Stimulated activated CD8-positive, alpha-beta memory T cell treated with anti-CD3 and anti-CD28 coated beads, Interleukin-12 subunit alpha, Interleukin-12 subunit beta, amount 100 ng/mL, for 24 hours (primary cell): ENCODE measurements around the gene MUC4.
"Not testable (repeated sequence)": the region's sequence is repeated elsewhere in the genome, so short reads cannot be mapped to it uniquely, and the experiment has no call there.

Experiments used
- DNase-seq: peaks from one replicate; pipeline ENCODE4 v3.0.0-alpha.2; 2020; ENCODE audit errors: extremely low read depth

Gene MUC4

DNA sequence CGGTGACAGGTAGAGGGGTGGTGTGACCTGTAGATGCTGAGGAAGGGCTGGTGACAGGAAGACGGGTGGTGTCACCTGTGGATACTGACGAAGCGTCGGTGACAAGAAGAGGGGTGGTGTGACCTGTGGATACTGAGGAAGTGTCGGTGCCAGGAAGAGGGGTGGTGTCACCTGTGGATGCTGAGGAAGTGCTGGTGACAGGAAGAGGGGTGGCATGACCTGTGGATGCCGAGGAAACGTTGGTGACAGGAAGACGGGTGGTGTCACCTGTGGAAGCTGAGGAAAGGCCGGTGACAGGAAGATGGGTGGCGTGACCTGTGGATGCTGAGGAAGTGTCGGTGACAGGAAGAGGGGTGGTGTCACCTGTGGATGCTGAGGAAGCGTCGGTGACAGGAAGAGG, 27.7 kb downstream of the MUC4 start:
- DNase-seq, result not testable (repeated sequence)

DNA sequence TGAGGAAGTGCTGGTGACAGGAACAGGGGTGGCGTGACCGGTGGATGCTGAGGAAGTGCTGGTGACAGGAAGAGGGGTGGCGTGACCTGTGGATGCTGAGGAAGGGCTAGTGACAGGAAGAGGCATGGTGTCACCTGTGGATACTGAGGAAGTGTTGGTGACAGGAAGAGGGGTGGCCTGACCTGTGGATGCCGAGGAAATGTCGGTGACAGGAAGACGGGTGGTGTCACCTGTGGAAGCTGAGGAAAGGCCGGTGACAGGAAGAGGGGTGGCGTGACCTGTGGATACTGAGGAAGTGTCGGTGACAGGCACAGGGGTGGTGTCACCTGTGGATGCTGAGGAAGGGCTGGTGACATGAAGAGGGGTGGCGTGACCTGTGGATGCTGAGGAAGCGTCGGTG, 30.5 kb downstream of the MUC4 start:
- not testable (repeated sequence) for DNase-seq

DNA sequence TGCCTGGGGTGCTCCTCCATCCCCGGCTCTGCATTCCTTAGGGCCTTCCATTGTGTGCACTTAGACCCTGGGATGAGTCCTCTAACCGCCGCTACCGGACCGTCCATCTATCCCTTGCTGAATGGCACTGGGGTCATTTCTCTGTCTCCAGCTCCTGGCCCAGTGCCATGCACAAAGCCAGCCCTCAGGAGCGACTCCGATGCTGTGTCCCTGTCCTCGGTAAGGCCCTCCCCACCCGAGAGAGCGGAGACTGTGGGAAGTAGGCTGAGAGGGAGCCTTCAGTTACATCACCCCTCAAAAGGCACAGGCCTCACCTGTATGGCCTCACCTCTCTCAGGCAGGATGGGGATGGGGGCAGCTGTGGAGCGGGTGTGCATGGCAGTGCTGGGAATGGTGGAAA, 33.8 kb downstream of the MUC4 start:
- no peak for DNase-seq

DNA sequence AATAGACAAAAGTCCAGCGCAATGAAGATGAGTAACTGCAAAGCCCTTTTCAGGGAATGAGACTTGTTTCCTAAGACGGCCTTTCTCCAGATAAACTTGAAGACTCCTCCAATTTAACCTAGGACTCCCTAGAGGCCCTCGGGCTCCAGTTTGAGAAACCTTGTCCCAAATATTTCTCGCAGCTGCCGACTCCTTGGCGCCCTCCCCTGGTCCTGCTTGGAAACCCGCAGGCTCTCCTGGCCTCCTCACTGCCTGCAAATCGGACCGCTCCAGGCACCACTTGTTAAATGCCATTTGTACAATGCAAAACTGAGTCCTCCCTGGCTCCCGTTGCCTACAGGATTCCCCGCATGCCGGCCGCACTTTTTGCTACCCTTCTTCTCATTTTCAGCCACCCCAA, 36.8 kb downstream of the MUC4 start:
- no peak for DNase-seq

DNA sequence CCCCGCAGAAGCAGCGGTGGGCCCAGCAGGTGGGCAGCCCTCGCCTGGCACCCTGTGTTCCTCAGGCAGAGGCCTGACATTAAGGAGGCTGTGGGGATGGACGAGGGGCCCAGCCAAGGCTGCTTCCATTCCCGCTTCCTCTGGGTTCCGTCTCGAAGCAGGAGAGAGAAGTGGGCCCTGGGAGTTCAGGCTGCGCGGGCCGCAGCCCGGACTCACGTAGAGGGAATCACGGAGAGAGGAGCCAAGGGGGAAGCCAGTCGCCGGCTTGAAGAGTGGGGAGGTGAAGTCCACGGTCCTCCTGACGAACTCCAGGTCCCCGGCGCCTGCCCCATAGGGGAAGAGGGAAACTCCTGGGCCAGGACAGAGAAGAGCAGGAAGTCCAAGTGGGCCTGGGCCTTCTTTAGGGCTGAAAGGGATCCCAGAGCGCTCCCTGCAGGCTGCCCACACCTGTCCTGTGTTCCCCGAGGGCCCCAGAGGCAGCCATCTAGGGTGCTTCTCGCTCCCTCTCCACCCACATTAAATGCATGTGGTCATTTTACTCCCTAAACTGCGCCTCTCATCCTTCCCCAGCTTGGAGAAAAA, 37.7 kb downstream of the MUC4 start:
- DNase-seq, result no peak

DNA sequence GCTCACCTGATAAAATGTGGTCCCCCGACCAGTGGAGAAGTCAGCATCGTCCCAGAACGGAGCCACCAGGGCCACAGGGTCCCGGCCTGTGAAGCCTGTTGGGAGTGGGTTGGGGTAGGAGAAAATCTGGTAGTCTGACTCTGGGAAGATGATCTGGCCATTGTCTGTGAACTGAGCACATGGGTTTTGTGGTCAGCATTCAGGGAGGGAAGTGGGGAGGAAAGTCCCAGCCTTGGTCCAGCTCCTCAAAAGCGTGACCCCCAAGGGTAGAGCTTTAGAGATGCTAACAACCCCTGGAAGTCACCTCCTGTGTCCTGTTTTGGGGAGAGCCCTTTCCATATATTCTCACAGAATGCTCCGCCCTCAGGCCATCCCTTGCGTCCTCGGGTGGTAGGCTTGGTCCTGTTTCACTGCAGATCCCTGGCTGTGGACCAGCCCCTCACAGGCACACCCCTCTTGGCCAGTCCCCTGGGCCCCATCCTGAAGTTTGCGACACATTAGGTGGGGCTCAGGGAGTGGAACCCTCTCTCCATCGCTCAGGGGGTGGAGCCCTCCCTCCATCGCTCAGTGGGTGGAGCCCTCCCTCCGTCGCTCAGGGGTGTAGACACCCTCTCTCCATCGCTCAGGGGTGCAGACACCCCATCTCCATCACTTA, 40.0 kb downstream of the MUC4 start:
- no peak for DNase-seq

DNA sequence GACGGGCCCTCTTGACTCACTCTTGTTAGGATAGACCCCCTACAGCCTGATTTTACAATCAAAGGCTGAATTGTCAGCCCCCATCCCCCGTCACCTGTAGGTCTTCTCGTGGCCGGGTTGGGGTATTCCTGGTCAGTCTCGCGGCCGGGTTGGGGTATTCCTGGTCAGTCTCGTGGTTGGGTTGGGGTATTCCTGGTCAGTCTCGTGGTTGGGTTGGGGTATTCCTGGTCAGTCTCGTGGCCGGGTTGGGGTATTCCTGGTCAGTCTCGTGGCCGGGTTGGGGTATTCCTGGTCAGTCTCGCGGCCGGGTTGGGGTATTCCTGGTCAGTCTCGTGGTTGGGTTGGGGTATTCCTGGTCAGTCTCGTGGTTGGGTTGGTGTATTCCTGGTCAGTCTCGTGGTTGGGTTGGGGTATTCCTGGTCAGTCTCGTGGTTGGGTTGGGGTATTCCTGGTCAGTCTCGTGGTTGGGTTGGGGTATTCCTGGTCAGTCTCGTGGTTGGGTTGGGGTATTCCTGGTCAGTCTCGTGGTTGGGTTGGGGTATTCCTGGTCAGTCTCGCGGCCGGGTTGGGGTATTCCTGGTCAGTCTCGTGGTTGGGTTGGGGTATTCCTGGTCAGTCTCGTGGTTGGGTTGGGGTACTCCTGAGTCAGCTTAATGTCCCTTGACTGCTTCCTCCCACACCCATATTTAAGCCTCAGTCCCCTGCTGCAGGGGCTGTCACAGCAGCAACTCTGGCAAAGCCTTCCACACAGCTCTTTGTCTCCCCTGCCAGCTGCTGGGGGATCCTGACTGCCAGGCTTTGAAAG, 40.7 kb downstream of the MUC4 start:
- not testable (repeated sequence) for DNase-seq

DNA sequence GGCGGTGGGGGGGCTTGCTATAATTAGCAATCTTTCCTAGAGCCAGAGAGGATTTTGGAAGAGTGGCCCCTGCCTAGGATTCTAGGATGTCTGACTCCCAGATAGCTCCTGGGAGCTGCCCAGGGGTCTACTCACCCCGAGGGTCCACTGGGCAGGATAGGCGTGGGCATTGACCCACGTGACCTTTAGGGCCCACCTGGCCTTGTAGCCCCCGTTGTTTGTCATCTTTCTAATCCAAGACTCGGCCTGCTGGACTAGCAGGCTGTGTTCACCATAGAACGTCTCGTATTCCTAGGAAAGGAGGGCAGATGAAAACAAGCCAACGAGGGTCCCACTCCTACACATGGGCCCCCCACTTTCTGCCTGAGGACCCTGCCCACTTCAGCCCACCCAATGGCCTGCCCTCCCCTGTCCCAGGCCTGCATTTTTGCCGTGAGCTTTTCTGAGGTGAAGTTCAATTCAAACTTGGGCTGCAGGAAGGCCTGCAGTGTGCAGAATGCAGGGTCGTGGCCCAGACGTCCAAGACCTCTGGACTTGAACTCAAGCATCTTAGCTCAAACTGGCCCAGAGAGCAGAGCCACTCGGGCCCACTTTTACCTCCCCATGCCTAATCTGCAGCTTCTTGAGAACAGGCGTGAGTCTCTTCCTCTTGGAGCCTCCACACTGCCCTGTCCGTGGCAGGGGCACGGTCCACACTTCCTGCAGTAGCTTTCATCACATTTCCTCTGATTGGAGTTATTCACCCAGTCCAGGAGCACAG, 41.5 kb downstream of the MUC4 start:
- DNase-seq, result no peak

DNA sequence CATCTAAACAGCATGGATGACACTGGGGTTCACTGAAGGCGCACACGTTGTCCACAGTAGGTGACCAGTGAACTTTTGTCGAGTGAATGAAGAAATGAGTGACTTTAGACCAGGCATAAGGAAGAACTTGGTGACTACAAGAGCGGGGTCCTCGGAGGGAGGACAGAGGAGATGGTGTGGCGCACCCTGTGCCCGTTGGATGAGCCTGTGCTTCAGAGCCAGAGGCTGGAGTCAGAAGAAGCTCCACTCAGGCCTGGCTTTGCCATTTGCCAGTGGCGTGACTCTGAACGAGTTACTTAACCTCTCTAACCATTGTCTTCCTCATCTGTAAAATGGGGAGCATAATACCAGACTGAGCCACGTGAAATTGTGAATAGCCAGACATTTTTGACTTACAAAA, 42.2 kb downstream of the MUC4 start:
- DNase-seq, result no peak

DNA sequence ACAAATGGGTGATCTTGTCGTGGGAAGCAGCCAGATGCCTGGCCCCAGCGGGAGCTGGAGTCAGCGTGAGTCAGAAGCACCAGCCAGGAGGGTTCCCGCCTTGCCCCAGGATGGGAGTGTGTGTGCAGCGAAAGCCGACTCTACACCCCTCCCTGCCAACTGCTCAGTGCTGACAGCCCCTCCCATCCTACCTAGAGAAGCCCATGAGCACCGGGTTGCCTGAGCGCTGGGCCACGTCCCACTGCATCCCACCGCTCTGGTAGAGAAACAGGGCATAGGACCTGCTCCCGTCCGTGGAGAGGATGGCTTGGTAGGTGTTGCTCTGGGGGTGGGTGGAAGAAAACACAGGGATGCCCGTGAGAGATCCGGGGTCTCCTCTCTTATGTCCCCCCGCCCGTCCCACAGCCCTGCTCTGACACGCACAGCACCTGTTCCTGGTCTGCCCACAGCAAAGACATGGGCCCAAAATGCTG, 42.9 kb downstream of the MUC4 start:
- no peak for DNase-seq

DNA sequence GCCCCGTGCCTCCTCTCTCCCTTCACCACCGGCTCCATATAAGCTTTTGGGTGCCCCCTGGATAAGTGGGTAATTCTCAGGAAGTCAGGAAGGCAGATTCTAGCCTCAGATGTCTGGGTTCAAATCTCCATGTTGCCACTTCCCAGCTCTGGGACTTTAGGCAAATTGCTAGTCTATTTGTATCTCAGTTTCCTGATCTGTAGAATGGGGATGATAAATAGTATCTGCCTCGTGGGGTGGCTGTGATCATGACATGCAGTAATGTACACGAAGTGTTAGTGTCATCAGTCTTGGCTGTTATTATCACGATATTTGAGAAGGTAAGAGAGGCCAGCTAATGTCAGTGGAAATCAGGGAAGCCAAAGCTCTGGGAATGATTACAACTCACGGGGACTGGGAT, 43.3 kb downstream of the MUC4 start:
- no peak for DNase-seq

DNA sequence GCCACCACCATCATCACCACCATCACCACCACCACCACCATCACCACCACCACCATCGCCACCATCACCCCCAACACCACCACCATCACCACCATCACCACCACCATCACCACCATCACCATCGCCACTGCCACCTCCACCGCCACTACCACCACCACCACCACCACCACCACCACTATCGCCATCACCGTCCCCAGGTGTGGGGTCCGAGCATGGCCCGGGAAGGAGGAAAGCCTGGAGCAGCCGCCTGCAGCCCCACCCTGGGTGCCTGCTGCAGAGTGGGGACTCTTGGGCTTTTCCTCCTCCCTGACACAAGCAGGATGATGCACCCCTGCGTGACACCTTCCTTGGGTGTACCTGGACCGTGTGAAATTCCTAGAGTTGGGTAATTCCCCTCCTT, 43.9 kb downstream of the MUC4 start:
- no peak for DNase-seq

DNA sequence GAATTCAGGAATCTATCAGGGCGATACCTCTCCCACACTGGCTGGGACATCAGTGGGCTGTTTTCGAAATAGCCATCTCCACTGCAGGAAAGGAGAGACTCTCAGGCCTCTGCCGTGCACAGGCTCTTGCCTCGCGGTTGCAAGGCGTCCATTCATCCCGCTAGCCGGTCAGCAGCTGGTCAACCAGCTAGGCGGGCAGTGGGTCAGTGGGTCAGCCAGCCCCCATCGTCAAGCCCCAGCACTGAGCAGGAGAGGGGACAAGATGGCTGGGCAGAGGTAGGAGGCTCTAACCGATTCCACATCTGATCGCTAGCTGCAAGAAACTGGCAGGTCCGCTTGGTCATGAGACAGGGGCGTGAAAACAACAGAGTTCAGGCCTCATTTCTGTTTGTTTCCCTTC, 45.1 kb downstream of the MUC4 start:
- DNase-seq, result no peak

DNA sequence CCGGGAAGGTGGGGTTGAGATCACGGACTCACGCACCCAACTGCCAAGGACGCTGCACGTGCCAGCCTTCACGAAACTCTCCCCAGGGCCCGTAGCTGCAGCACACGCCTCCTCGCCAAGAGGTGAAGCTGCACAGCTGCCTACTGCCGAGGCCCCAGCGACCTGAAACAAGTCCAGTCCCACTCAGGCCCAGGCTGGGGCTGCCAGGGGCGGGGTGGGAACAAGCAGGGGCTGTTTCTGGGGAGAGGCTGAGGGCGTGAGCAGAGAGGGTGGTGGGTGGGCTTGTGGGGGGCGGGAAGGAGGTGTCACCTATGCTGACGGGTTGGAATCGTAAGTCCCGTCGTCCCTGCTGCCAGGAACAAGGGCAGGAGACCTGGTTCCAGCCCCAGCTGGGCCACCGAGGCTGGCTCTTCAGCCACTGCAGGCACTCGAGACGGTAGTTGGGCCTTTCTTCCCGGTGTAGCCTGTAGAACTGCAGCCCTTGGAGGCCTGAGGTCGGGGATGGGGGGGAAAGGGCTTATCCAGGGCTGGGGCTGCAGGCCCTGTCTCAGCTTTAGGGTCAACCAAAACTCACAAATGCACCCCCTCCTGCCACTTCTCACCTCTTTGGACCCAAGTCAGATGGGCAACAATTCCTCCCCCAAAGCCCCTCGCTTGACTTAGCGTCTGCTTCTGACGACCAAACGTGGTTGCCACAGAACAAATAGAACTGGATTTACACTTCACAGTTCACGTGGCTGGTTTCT, 46.6 kb downstream of the MUC4 start:
- no peak for DNase-seq

DNA sequence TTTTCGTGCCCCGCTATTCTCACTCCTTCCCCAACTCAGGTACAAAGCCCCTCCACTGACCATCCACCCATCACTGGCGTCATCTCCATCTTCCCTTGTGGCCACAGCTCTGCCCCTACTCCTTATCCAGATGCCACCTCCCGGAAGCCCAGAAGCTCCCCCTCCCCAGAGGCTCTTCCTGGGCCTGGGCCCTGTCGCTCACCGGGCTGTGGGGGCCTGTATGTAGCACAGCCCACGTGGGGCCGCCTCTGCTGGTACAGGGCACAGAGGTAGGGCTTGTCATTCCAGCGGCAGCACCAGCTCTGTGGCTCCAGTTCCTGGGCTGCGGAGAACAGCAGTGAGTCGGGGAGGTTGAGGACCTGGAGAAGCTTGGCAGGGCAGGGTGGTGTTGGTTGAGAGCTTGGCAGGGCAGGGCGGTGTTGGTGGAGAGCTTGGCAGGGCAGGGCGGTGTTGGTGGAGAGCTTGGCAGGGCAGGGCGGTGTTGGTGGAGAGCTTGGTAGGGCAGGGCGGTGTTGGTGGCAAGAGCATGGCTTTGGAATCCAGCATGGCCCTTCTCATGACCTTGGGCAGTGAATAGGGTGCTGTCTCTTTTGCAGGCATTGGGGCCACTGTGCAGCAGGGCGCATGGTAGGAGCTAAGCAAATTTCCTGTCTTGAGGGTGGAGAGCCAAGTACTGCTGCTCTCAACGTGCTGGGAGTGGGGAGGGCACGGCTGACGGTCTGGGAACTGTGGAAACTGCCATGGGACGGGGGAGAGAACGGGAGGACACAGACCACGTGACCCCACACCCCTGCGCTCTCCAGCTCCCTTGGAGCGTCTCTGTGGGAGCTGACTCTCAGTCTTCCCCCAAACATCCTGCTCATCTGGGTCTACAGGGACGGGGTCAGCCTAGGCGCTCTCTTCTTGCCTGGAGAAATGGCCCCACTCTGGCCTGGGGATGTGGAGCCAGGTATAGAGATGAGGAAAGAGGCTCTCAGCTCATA, 47.6 kb downstream of the MUC4 start:
- no peak for DNase-seq

DNA sequence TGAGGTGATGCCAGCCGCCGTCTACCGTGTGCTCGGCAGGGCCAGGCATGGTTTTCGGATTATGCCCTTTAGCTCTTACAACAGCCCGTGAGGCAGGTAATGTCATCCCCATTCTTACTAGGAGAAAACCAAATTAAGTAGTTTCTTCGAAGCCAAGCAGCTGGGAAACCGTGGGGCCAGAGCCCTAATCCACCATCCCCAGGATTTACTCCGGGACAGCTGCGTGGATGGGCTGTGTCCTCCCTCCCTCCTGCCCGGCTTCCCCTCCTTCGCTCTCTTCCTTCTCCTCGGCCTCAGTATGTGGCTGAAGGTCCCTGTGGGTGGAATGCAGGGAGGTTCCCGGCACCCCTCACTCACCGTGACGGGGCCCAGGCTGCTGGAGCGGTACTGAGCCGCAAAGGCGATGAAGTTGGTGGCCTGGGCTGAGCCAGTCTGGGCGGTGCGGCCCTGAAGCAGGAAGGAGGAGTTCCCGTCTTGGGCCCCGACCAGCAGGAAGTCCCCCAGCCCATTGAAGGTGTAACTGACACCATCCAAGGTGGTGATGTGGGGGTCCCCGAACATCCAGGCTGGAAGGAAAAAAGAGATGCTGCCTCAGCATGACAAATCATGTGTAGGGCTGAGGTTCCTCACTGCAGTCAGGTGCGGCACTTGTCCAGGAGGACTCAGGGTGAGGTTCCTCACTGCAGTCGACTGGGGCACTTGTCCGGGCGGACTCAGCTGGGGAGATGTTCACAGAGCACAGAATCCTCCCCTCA, 48.5 kb downstream of the MUC4 start:
- no peak for DNase-seq

DNA sequence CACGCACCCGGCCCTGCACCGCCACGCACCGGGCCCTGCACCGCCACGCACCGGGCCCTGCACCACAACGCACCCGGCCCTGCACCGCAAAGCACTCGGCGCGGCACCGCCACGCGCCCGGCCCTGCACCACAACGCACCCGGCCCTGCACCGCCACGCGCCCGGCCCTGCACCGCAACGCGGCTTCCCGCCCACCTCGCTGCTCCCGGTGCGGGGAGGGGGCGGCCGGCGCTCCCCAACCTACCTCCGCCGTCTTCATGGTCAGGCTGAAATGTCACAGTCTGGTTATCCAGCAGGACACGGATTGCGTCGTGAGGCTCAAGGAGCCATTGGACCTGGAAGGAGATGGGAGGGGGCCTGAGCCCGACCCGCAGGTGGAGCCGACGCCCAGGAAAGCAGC, 49.1 kb downstream of the MUC4 start:
- DNase-seq, result no peak

DNA sequence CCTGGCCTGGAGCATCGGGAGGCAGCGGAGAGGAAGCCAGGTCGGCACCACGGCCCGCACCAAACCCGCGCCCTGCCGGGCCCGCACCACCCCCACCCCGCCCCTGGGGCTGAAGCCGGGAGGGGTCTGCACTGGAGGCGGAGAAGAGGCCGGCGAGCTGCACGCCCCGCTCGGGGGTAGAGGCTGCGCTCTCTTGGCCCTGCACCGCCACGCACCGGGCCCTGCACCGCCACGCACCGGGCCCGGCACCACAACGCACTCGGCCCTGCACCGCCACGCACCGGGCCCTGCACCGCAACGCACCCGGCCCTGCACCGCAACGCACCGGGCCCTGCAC, 49.5 kb downstream of the MUC4 start:
- DNase-seq, result no peak

DNA sequence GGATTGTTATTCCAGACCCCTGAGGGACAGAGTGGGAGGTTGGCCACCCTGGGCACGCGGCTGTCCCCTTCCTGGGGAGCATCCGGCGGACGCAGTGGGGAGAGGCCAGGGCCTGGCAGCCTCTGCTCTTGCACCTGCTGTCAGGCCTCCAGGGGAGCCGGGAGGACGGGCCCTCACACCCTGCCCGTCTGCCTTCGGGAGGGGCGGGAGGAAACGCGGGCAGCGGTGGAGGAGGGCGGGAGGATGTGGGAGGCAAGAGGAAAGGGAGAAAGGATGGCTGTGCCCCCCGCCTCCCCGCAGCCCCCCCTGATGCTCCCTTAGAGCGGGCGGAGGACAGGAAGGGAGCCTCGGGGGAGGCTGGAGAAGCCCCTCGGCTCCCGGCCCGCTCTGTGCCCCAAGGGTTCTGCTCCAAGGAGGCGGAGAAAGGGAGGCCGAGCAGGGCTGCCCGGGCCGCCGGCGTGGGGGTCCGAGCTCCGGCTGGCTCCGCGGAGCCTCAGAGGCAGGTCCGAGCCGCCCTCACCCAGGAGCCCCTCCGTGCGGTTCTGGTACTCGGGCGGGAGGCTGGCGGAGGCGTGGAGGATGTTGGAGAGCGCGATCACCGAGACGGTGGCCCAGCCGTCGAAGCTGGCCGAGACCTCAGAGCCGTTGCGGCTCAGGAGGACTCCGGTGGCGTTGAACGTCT, 50.0 kb downstream of the MUC4 start:
- no peak for DNase-seq
